ENCODE measurements around the gene OLA1.

DNA sequence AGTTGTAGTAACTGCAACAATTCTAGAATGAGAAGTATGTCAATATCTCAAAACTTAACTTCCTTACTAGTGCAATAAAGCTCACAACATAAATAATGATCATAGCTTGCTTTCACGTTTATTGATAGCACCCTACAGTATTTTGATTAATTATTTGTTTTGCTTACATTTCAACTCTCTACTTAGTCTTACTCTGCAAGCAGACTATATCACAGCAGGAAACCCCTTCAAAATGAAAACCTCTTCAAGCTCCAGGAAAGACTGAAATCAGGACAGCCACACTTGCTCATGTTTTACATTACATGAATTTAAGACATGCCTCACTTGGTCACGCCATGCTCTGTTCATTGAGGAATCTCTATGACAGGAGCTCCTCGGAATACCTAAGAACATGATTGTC lies 3.3 kb downstream of the OLA1 start:
- TF ChIP-seq EZH2phosphoT487 (IDR thresholded peaks at IDR 0.05; ENCODE audit: low read length): no peak
- no peak for TF ChIP-seq CTCF (IDR thresholded peaks at IDR 0.05; ENCODE audit: low read length)
